Measurements from ENCODE around the gene APPL2. TPM values are rescaled to one million over a fixed set of nuclear protein-coding genes. Genes with fewer than 3 reads are reported as not detected.
A peak's percentile ranks its signal among the peaks of the same experiment; 100 is the strongest.
"Not testable (repeated sequence)": the region's sequence is repeated elsewhere in the genome, so short reads cannot be mapped to it uniquely, and the experiment has no call there.

APPL2 gene
- total RNA-seq, 1 experiment from 2014 or later: 29.0 TPM

DNA sequence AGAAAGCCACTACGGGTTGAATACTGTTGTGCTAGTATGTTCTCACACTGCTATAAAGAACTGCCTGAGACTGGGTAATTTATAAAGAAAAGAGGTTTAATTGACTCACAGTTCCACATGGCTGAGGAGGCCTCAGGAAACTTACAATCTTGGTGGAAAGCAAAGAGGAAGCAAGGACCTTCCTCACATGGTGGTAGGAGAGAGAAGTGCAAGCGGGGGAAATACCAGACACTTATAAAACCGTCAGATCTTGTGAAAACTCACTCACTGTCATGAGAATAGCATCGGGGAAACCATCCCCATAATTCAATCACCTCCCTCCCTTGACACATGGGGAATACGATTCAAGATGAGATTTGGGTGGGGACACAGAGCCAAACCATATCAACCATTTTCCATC, 20.5 kb upstream of the APPL2 start:
- DNase-seq (ENCODE audit: low read depth): not testable (repeated sequence)

DNA sequence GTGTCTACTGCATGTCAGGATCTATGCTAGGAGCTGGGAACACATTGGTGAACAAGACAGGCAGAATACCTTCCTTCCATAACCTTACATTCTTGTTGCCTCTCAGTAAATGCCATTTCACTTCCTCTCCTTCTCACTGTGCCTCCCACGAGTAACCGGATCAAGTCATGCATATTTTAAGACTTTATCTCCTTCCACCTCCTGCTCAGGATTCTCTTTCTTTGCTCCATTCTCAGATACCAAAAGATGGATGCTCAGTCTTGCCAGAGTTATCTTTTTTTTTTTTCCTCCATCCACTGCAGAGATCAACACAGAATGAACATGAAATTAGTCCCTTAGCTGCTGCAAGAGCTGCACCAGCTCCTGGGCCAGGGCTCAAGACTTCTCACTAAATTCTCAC, 20.0 kb upstream of the APPL2 start:
- no peak for DNase-seq (ENCODE audit: low read depth)

DNA sequence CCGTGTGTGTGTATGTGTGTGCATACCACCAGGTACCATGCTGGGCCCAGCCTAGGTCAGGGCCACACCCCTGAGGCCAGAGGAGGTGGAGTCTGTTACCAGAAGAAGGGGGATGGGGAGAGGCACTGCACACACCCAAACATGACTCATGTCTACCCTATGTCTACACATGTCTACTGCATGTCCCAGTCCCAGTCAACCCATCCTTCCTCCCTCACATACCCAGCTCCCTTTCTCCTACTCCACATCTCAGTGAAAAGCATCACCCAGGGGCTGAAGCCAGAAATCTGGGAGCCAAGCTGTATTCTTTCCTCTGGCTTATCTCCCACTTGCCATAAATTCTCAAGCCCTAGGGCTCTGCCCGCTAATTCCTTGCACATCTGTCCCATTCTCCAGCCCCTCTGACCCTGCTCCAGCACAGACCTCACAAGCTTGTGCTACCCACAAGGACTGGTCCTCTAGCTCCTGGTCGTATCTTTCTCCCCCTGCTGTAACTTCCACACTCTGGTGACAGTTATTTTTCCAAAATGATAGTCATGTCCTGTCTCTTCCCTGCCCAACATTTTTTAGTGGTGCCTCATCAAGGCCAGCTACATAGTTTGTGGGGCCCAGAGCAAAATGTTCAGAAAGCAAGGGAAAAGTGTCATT, 18.0 kb upstream of the APPL2 start:
- DNase-seq (ENCODE audit: low read depth): peak; percentile 67

DNA sequence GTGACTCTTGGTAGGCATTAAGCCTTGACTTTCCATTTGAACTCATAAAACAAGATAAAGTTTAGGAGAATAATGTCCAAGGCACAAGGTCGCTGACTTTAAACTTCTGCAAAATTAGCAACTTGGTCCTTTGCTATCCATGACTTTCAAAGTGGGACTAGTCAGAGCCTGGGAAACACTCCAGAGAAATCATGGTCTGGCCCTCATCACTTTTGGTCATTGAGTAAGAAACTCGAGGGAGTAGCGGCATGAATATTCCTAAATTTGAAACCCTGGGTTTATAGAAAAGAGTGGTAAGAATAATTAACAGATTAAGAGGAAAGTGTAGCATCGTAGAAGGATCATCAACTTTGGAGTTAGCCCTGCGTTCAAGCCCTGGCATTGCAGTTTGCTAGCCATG, 16.9 kb upstream of the APPL2 start:
- DNase-seq (ENCODE audit: low read depth): no peak

GRCh38 chr12:105245776-105246427, 9.9 kb upstream of the APPL2 start:
- DNase-seq (ENCODE audit: low read depth): not testable (repeated sequence)

DNA sequence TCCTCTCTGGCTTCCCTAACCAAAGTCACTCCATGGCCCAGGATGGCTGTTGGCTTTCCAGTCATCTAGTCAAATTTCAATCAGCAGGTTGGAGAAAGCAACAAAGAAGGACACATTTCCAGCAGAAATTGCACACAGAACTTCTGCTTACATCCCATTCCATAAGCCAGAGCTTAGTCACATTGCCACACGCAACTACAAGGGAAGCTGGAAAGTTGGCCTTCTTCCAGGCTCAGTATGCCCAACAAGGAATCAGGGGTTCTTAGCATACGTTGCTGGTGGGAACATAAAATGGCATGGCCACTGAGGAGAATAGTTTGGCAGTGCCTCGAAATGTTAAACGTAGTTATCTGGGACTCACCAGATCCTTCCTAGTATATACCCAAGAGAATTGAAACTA, 9.3 kb upstream of the APPL2 start:
- no peak for DNase-seq (ENCODE audit: low read depth)

DNA sequence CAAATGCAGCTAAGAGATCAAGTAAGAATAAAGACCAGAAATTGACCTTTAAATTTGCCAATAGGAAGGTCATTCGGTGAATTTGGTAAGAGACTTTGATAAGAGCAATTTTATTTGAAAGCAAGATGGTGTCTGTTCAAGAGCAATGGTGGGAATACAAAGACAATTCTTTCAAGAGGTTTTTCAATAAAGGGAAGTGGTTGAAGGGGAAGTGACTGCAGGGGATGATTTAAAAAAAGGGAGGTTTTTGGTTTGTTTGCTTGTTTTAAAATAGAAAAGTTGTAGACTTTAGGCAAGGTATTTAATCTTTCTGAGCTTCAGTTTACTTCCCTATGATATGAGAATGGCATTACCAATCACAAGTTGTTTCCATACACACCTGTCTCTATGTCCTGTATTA, 4.3 kb upstream of the APPL2 start:
- no peak for DNase-seq (ENCODE audit: low read depth)

- DNase-seq (ENCODE audit: low read depth): no peak
Measured at GRCh38 chr12:105239304-105239703, 3.3 kb upstream of the APPL2 start.

DNA sequence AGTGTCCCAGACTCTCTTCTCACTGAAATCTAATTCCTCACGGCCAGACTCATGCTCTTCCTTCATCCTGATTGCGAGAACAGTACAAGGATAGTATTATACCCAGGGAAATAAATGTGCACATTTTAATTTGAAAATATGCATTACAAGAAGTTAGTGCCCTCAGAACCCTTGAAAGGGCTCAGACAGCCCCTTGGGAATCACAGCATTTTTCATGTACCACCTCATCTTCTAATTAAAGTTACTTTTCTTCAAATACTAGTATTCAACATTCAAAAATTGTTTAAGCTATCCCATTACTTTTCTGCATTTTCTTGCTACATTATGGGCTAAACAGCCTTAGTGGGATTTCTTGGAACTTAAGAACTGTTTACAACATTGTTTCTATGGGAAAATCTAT, 1.7 kb upstream of the APPL2 start:
- DNase-seq (ENCODE audit: low read depth): no peak

DNA sequence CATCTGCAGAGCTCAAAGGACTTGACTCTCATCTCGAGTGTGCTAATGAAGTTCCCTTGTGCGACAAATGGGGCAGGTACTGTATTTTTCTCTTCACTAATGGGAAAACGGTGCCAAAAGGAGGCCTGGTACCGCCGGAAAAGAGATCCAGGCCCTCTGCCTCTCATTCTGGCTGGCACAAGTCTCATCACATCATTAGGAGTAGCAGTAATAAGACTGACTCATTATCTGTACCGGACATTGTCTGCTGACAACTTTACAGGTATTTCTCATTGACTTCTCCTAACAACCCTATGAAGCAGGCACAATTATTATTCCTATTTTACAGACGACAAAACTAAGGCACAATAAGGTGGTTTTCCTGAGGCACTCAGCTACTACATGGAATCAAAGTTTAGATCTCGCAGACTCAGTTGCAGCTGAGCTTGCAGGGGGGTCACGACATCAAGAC, 668 bp downstream of the APPL2 start:
- DNase-seq (ENCODE audit: low read depth): peak; percentile 30

DNA sequence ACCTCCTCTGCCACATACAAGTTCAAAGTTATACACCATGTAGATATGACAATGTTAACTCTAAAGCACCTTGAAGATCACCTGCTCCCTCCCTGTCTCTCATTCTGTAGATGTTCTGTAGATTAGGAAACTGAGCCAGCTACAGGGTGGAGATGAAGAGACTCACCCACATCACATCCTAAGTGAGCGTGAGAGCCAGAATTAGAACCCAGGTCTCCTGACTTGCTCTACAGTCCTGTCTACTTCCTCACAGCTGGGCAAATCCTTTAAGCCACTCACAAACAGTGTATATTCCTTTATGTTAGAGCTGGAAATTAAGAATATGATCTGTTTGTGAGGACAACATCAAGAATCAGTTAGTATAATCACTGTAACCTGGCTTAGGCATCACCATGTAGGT, 1.8 kb downstream of the APPL2 start:
- no peak for DNase-seq (ENCODE audit: low read depth)

GRCh38 chr12:105233041-105233905, 2.7 kb downstream of the APPL2 start:
- DNase-seq (ENCODE audit: low read depth): no peak

DNA sequence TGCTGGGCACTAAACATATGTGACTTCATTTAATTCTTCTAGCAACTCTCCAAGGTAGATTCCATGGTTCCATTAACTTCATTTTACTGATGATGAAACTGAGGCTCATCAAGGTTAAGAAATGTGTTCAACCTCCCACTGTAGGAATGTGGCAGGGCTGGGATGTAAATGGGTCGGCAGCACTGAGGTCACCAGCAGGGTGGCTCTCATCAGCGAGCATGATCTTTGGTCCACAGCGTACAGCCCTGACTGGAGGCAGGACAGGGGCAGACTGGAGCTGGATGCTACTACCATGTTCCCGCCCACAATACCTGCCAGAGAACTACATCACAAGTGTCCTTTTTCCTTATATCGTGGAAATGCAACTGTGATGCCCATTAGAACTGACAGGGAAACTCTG, 4.6 kb downstream of the APPL2 start:
- no peak for DNase-seq (ENCODE audit: low read depth)

- DNase-seq (ENCODE audit: low read depth): no peak
Measured at GRCh38 chr12:105229371-105229770, 6.6 kb downstream of the APPL2 start.

GRCh38 chr12:105228966-105229365, 7.0 kb downstream of the APPL2 start:
- no peak for DNase-seq (ENCODE audit: low read depth)

- peak; percentile 29 for DNase-seq (ENCODE audit: low read depth)
Measured at GRCh38 chr12:105228494-105228893, 7.5 kb downstream of the APPL2 start.

GRCh38 chr12:105227879-105228278, 8.1 kb downstream of the APPL2 start:
- no peak for DNase-seq (ENCODE audit: low read depth)

DNA sequence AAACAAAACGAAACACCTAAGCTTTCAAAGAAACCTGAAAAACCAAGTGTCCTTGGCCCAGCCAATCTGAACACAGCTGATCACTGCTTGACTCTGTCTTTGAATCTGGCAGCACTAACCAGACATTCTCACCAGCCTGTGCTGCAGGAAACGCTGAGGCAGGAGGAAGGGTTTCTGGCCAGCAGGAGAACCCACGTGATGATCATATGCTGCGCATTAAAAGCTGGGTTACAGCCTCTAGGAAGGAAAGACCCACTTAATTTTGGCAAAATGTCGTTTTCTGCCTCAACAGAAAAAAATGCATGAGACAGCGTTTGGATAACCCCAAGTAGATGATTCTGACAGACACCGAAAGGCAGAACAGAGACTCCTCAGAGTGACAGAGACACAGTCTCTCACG, 9.8 kb downstream of the APPL2 start:
- DNase-seq (ENCODE audit: low read depth): peak; percentile 71

GRCh38 chr12:105225505-105226015, 10.4 kb downstream of the APPL2 start:
- no peak for DNase-seq (ENCODE audit: low read depth)

DNA sequence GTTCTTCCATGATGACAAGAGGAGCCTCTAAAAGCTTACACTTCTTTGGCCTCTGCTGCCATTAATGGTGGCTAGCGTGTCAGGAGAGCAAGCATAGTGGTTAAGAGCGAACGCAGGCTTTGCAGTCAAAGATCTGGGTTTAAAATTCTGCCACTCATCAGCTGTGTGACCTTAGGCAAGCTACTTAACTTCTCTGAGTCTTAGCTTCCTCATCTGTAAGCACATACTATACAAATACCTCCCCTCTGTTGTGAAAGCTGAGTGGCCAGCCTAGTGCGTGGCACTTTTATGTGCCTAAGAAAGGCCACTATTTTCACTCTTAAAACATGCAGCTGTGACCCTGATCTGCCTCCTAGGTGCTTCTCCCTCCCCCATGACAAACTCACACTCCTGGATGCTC, 11.6 kb downstream of the APPL2 start:
- no peak for DNase-seq (ENCODE audit: low read depth)

- no peak for DNase-seq (ENCODE audit: low read depth)
Measured at GRCh38 chr12:105223884-105224283, 12.1 kb downstream of the APPL2 start.

GRCh38 chr12:105223352-105223845, 12.6 kb downstream of the APPL2 start:
- no peak for DNase-seq (ENCODE audit: low read depth)

Data from Daoy (cell line).